Suprapubic skin (tissue), 3 donors: ENCODE measurements around the gene SETD6.

ENCODE experiments used
- CTCF ChIP-seq, 2 donors: fragments of 200-600 bp in 1 of 2; fragments of 450-650 bp in 1 of 2; sonication (generic) in 1 of 2; IDR thresholded peaks; one replicate each; pipeline ENCODE4 v1.5.1; 2016 to 2019; ENCODE audit warnings: antibody characterized with exemption in 2 of 2, mild to moderate bottlenecking in 1 of 2, moderate library complexity in 1 of 2
- EP300 ChIP-seq: sonication (generic); formaldehyde crosslinking; IDR thresholded peaks from one replicate; pipeline ENCODE4 v1.6.1; 2017; ENCODE audit warnings: antibody characterized with exemption
- POLR2A ChIP-seq, 2 donors: fragments of 450-650 bp; IDR thresholded peaks; one replicate each; pipeline ENCODE4 v1.6.1; 2017; ENCODE audit warnings: antibody characterized with exemption in 2 of 2, mild to moderate bottlenecking in 2 of 2, moderate library complexity in 2 of 2

- no peak for TF ChIP-seq POLR2A (IDR thresholded peaks at IDR 0.05)
- TF ChIP-seq EP300, result no peak
- no peak for TF ChIP-seq CTCF (IDR thresholded peaks at IDR 0.05)
Measured at GRCh38 chr16:58532414-58532813, 17.1 kb downstream of the SETD6 start.
